Measurements from ENCODE around the gene GAPDHS.

The GAPDHS gene

GRCh38 chr19:35558400-35559280 lies 25.4 kb downstream of the GAPDHS start:
- DNase-seq = peak; percentile 47

GRCh38 chr19:35559281-35559659 lies 26.0 kb downstream of the GAPDHS start:
- DNase-seq = peak; percentile 45

GRCh38 chr19:35559781-35560180 lies 26.5 kb downstream of the GAPDHS start:
- peak; percentile 40 for DNase-seq

GRCh38 chr19:35560271-35560670 lies 27.0 kb downstream of the GAPDHS start:
- peak; percentile 41 for DNase-seq

- peak; percentile 41 for DNase-seq
Measured at GRCh38 chr19:35560677-35561076, 27.4 kb downstream of the GAPDHS start.

- no peak for DNase-seq
Measured at GRCh38 chr19:35561436-35561835, 28.2 kb downstream of the GAPDHS start.

GRCh38 chr19:35562336-35562735 lies 29.1 kb downstream of the GAPDHS start:
- peak; percentile 50 for DNase-seq

- DNase-seq = no peak
Measured at GRCh38 chr19:35562776-35563175, 29.5 kb downstream of the GAPDHS start.

- DNase-seq = peak; percentile 29
Measured at GRCh38 chr19:35563207-35563829, 30.1 kb downstream of the GAPDHS start, which contains the start of gene ATP4A. Gene ATP4A (minus strand): TSS chr19:35563658. CDS start chr19:35563629, 29 bp downstream.

GRCh38 chr19:35565016-35565856 lies 32.0 kb downstream of the GAPDHS start:
- DNase-seq = peak; percentile 26

- no peak for DNase-seq
Measured at GRCh38 chr19:35566738-35567137, 33.5 kb downstream of the GAPDHS start.

GRCh38 chr19:35569281-35569781 lies 36.1 kb downstream of the GAPDHS start:
- DNase-seq = no peak

- DNase-seq = no peak
Measured at GRCh38 chr19:35571406-35571965, 38.2 kb downstream of the GAPDHS start.

- no peak for DNase-seq
Measured at GRCh38 chr19:35577918-35578317, 44.7 kb downstream of the GAPDHS start.

GRCh38 chr19:35578707-35579106 lies 45.5 kb downstream of the GAPDHS start:
- no peak for DNase-seq

- no peak for DNase-seq
Measured at GRCh38 chr19:35582760-35583159, 49.5 kb downstream of the GAPDHS start.

GRCh38 chr19:35585848-35586247 lies 52.6 kb downstream of the GAPDHS start, which contains the start of gene PMIS2:
Gene PMIS2 (plus strand): TSS chr19:35586173. CDS start chr19:35586260, 87 bp downstream.
- DNase-seq = no peak

- DNase-seq = no peak
Measured at GRCh38 chr19:35587321-35587720, 54.1 kb downstream of the GAPDHS start.

GRCh38 chr19:35590875-35591274 lies 57.6 kb downstream of the GAPDHS start:
- no peak for DNase-seq

- DNase-seq = no peak
Measured at GRCh38 chr19:35592226-35592625, 59.0 kb downstream of the GAPDHS start.
